Measurements from ENCODE around the gene TEN1.
"Not testable (repeated sequence)": the region's sequence is repeated elsewhere in the genome, so short reads cannot be mapped to it uniquely, and the experiment has no call there.

TEN1 gene

DNA sequence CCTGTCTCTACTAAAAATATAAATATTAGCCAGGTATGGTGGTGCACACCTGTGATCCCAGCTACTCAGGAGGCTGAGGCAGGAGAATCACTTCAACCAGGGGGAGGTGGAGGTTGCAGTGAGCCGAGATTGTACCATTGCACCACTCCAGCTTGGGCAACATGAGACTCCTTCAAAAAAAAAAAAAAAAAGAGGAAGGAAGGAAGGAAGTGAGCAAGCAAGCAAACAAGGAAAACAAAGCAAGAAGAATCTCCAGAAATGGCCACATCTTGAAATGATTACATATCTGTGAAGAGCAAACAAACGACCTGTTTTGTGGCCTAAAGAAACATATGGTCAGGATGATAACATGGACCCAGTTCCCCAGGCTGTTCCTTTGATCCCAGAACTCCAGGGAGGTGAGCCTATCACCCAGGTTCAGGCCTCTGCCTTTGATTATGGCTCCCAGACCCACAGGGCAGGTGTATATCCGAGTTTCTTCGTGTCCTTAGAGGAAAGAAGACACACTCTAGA lies 9.0 kb upstream of the TEN1 start:
- H3K36me3 ChIP-seq (replicated peaks in 1 of 2; ENCODE audit: control insufficient read depth in 2 of 2, insufficient read depth in 2 of 2, low read length in 2 of 2), result peaks cover 2 to 30% of the 10 kb centered on the region in 2 donors

GRCh38 chr17:75970626-75971025 lies 8.4 kb upstream of the TEN1 start:
- no peaks in the 10 kb centered on the region for H3K4me1 ChIP-seq (ENCODE audit: control insufficient read depth in 2 of 2, insufficient read depth in 1 of 2, low read depth in 1 of 2, low read length in 2 of 2)
- DNase-seq (ENCODE audit: low spot score), result no peak
- no peak overlapping the region for H2BK5ac ChIP-seq (ENCODE audit: low read length)
- no peak overlapping the region for H3K27ac ChIP-seq (replicated peaks; ENCODE audit: low read length)
- H3K23ac ChIP-seq (ENCODE audit: low read depth, low read length, poor library complexity), result no peak overlapping the region
- no peaks in the 10 kb centered on the region for H3K9me3 ChIP-seq (replicated peaks in 1 of 2; ENCODE audit: control insufficient read depth in 2 of 2, insufficient read depth in 1 of 2, low read depth in 1 of 2, low read length in 2 of 2)
- H4K8ac ChIP-seq (ENCODE audit: low read depth, low read length), result no peak overlapping the region
- no peak overlapping the region for H2BK120ac ChIP-seq (ENCODE audit: low read depth, low read length)
- no peaks in the 10 kb centered on the region for H3K79me1 ChIP-seq (ENCODE audit: low read depth, low read length)
- no peaks in the 10 kb centered on the region for H3K27me3 ChIP-seq (ENCODE audit: control insufficient read depth in 3 of 3, insufficient read depth in 3 of 3, low read depth in 1 of 3, low read length in 3 of 3)
- H2AK5ac ChIP-seq (ENCODE audit: low read depth, low read length), result no peak overlapping the region
- H3K18ac ChIP-seq (ENCODE audit: low read length), result no peak overlapping the region
- no peak overlapping the region for H2AFZ ChIP-seq (ENCODE audit: low read length)
- no peak overlapping the region for H3K4me2 ChIP-seq (ENCODE audit: insufficient read depth, low read length, poor library complexity, severe bottlenecking)
- no peak overlapping the region for H3K4ac ChIP-seq (ENCODE audit: low read length)
- no peak overlapping the region for H4K91ac ChIP-seq (ENCODE audit: low read depth, low read length, poor library complexity)
- H3K14ac ChIP-seq (ENCODE audit: low read length), result no peak overlapping the region
- no peak overlapping the region for H2BK15ac ChIP-seq (ENCODE audit: low read length)
- peaks cover 2 to 30% of the 10 kb centered on the region in 2 donors for H3K36me3 ChIP-seq (replicated peaks in 1 of 2; ENCODE audit: control insufficient read depth in 2 of 2, insufficient read depth in 2 of 2, low read length in 2 of 2)
- no peak overlapping the region for H3K9ac ChIP-seq (ENCODE audit: low read depth, low read length, poor library complexity)
- H2BK12ac ChIP-seq (ENCODE audit: low read length), result no peak overlapping the region
- no peak overlapping the region for H3K4me3 ChIP-seq (ENCODE audit: low read length in 2 of 2)
- WGBS, 2 donors (ENCODE audit: extremely low coverage in 2 of 2, insufficient read length in 2 of 2, insufficient replicate concordance in 1 of 2), result no CpG with 5 or more reads among the region's 7 CpGs

More for the DNA sequence above, 9.0 kb upstream of the TEN1 start:
- Histone ChIP-seq H3K14ac (ENCODE audit: low read length) (no peak overlapping the region), H3K4ac (ENCODE audit: low read length) (no peak overlapping the region), H3K4me1 (ENCODE audit: control insufficient read depth in 2 of 2, insufficient read depth in 1 of 2, low read depth in 1 of 2, low read length in 2 of 2) (no peaks in the 10 kb centered on the region), H2AK5ac (ENCODE audit: low read depth, low read length) (no peak overlapping the region), H4K91ac (ENCODE audit: low read depth, low read length, poor library complexity) (no peak overlapping the region), H2BK15ac (ENCODE audit: low read length) (no peak overlapping the region), H3K4me2 (ENCODE audit: insufficient read depth, low read length, poor library complexity, severe bottlenecking) (no peak overlapping the region), H3K9me3 (replicated peaks in 1 of 2; ENCODE audit: control insufficient read depth in 2 of 2, insufficient read depth in 1 of 2, low read depth in 1 of 2, low read length in 2 of 2) (no peaks in the 10 kb centered on the region), H3K23ac (ENCODE audit: low read depth, low read length, poor library complexity) (no peak overlapping the region), H2BK12ac (ENCODE audit: low read length) (no peak overlapping the region), H3K9ac (ENCODE audit: low read depth, low read length, poor library complexity) (no peak overlapping the region), H3K27me3 (ENCODE audit: control insufficient read depth in 3 of 3, insufficient read depth in 3 of 3, low read depth in 1 of 3, low read length in 3 of 3) (no peaks in the 10 kb centered on the region), H3K27ac (replicated peaks; ENCODE audit: low read length) (no peak overlapping the region), H2AFZ (ENCODE audit: low read length) (no peak overlapping the region), H3K4me3 (ENCODE audit: low read length in 2 of 2) (no peak overlapping the region), H2BK5ac (ENCODE audit: low read length) (no peak overlapping the region), H3K79me1 (ENCODE audit: low read depth, low read length) (no peaks in the 10 kb centered on the region), H4K8ac (ENCODE audit: low read depth, low read length) (no peak overlapping the region), H2BK120ac (ENCODE audit: low read depth, low read length) (no peak overlapping the region), H3K18ac (ENCODE audit: low read length) (no peak overlapping the region)
- no peak for DNase-seq (ENCODE audit: low spot score)
- WGBS, 2 donors (ENCODE audit: extremely low coverage in 2 of 2, insufficient read length in 2 of 2, insufficient replicate concordance in 1 of 2), result no CpG with 5 or more reads among the region's 4 CpGs

- no CpG with 5 or more reads among the region's 6 CpGs for WGBS, 2 donors (ENCODE audit: extremely low coverage in 2 of 2, insufficient read length in 2 of 2, insufficient replicate concordance in 1 of 2)
- H3K18ac ChIP-seq (ENCODE audit: low read length); H4K8ac ChIP-seq (ENCODE audit: low read depth, low read length); H3K4me2 ChIP-seq (ENCODE audit: insufficient read depth, low read length, poor library complexity, severe bottlenecking); H3K4me1 ChIP-seq (ENCODE audit: control insufficient read depth in 2 of 2, insufficient read depth in 1 of 2, low read depth in 1 of 2, low read length in 2 of 2); H2BK120ac ChIP-seq (ENCODE audit: low read depth, low read length); H3K79me1 ChIP-seq (ENCODE audit: low read depth, low read length); H3K4ac ChIP-seq (ENCODE audit: low read length); H3K27ac ChIP-seq (replicated peaks; ENCODE audit: low read length); H2AFZ ChIP-seq (ENCODE audit: low read length); H2BK5ac ChIP-seq (ENCODE audit: low read length); H3K14ac ChIP-seq (ENCODE audit: low read length); H2BK12ac ChIP-seq (ENCODE audit: low read length); H2AK5ac ChIP-seq (ENCODE audit: low read depth, low read length); H2BK15ac ChIP-seq (ENCODE audit: low read length); H4K91ac ChIP-seq (ENCODE audit: low read depth, low read length, poor library complexity); H3K23ac ChIP-seq (ENCODE audit: low read depth, low read length, poor library complexity); DNase-seq (ENCODE audit: low spot score); H3K27me3 ChIP-seq (ENCODE audit: control insufficient read depth in 3 of 3, insufficient read depth in 3 of 3, low read depth in 1 of 3, low read length in 3 of 3); H3K4me3 ChIP-seq (ENCODE audit: low read length in 2 of 2); H3K9ac ChIP-seq (ENCODE audit: low read depth, low read length, poor library complexity); H3K9me3 ChIP-seq (replicated peaks in 1 of 2; ENCODE audit: control insufficient read depth in 2 of 2, insufficient read depth in 1 of 2, low read depth in 1 of 2, low read length in 2 of 2): not testable (repeated sequence)
- H3K36me3 ChIP-seq (replicated peaks in 1 of 2; ENCODE audit: control insufficient read depth in 2 of 2, insufficient read depth in 2 of 2, low read length in 2 of 2), result peaks cover 2 to 23% of the 10 kb centered on the region in 2 donors
Observed at GRCh38 chr17:75975187-75975586, 3.9 kb upstream of the TEN1 start.

GRCh38 chr17:75975757-75976174 lies 3.3 kb upstream of the TEN1 start:
- H3K14ac ChIP-seq (ENCODE audit: low read length), result no peak overlapping the region
- WGBS, 2 donors (ENCODE audit: extremely low coverage in 2 of 2, insufficient read length in 2 of 2, insufficient replicate concordance in 1 of 2), result no CpG with 5 or more reads among the region's 5 CpGs
- no peak overlapping the region for H3K4me2 ChIP-seq (ENCODE audit: insufficient read depth, low read length, poor library complexity, severe bottlenecking)
- H3K18ac ChIP-seq (ENCODE audit: low read length), result no peak overlapping the region
- no peak overlapping the region for H4K91ac ChIP-seq (ENCODE audit: low read depth, low read length, poor library complexity)
- no peaks in the 10 kb centered on the region for H3K4me1 ChIP-seq (ENCODE audit: control insufficient read depth in 2 of 2, insufficient read depth in 1 of 2, low read depth in 1 of 2, low read length in 2 of 2)
- no peak overlapping the region for H2BK12ac ChIP-seq (ENCODE audit: low read length)
- H3K27me3 ChIP-seq (ENCODE audit: control insufficient read depth in 3 of 3, insufficient read depth in 3 of 3, low read depth in 1 of 3, low read length in 3 of 3), result no peaks in the 10 kb centered on the region
- no peak overlapping the region for H4K8ac ChIP-seq (ENCODE audit: low read depth, low read length)
- no peaks in the 10 kb centered on the region for H3K9me3 ChIP-seq (replicated peaks in 1 of 2; ENCODE audit: control insufficient read depth in 2 of 2, insufficient read depth in 1 of 2, low read depth in 1 of 2, low read length in 2 of 2)
- no peak overlapping the region for H2AK5ac ChIP-seq (ENCODE audit: low read depth, low read length)
- H3K27ac ChIP-seq (replicated peaks; ENCODE audit: low read length), result no peak overlapping the region
- H3K23ac ChIP-seq (ENCODE audit: low read depth, low read length, poor library complexity), result no peak overlapping the region
- DNase-seq (ENCODE audit: low spot score), result no peak
- H3K9ac ChIP-seq (ENCODE audit: low read depth, low read length, poor library complexity), result no peak overlapping the region
- H2BK15ac ChIP-seq (ENCODE audit: low read length), result no peak overlapping the region
- H2AFZ ChIP-seq (ENCODE audit: low read length), result no peak overlapping the region
- no peak overlapping the region for H3K4ac ChIP-seq (ENCODE audit: low read length)
- no peaks in the 10 kb centered on the region for H3K79me1 ChIP-seq (ENCODE audit: low read depth, low read length)
- peaks cover 2 to 22% of the 10 kb centered on the region in 2 donors for H3K36me3 ChIP-seq (replicated peaks in 1 of 2; ENCODE audit: control insufficient read depth in 2 of 2, insufficient read depth in 2 of 2, low read length in 2 of 2)
- H3K4me3 ChIP-seq (ENCODE audit: low read length in 2 of 2), result no peak overlapping the region
- H2BK5ac ChIP-seq (ENCODE audit: low read length), result no peak overlapping the region
- no peak overlapping the region for H2BK120ac ChIP-seq (ENCODE audit: low read depth, low read length)
